Transverse colon (tissue), 4 donors: Measurements from ENCODE around the gene DDI2. TPM values are rescaled to one million over a fixed set of nuclear protein-coding genes. Genes with fewer than 3 reads are reported as not detected.

Experiments used
- DNase-seq: peaks from one replicate; pipeline ENCODE4 v3.0.0-alpha.2; 2019
- H3K27ac ChIP-seq, 4 donors: fragments of 200-600 bp; sonication (generic); 2 replicates each; pipeline ENCODE4 v1.5.1; 2016 to 2018; ENCODE audit warnings: inconsistent platforms in 4 of 4
- H3K27me3 ChIP-seq: fragments of 200-600 bp; sonication (generic); 2 replicates; pipeline ENCODE4 v1.5.1; 2017; ENCODE audit warnings: inconsistent platforms
- H3K36me3 ChIP-seq, 4 donors: fragments of 200-600 bp; sonication (generic); 2 replicates each; pipeline ENCODE4 v1.5.1; 2017 to 2019; ENCODE audit warnings: inconsistent platforms in 4 of 4
- H3K4me1 ChIP-seq, 4 donors: fragments of 200-600 bp; sonication (generic); 2 replicates each; pipeline ENCODE4 v1.5.1; 2017 to 2020; ENCODE audit warnings: inconsistent platforms in 4 of 4
- H3K4me3 ChIP-seq, 4 donors: fragments of 200-600 bp; sonication (generic); 1 replicate in 1 of 4; 2 replicates in 3 of 4; pipeline versions ENCODE4 v1.5.1 to v1.6.1; 2017 to 2019; ENCODE audit warnings: inconsistent platforms in 4 of 4
- H3K9me3 ChIP-seq, 2 donors: fragments of 200-600 bp; sonication (generic); 2 replicates each; pipeline ENCODE4 v1.5.1; 2017 to 2019; ENCODE audit warnings: inconsistent platforms in 2 of 2
- CTCF ChIP-seq, 5 experiments: fragments of 200-600 bp in 3 of 5; fragments of 450-650 bp in 2 of 5; sonication (generic) in 3 of 5; IDR thresholded peaks; 1 replicate in 2 of 5; 2 replicates in 3 of 5; pipeline ENCODE4 v1.5.1; 2016 to 2017; ENCODE audit warnings: antibody characterized with exemption in 5 of 5, inconsistent platforms in 3 of 5, mild to moderate bottlenecking in 2 of 5, moderate library complexity in 1 of 5
- EP300 ChIP-seq: sonication (generic); formaldehyde crosslinking; IDR thresholded peaks from one replicate; pipeline ENCODE4 v1.6.1; 2017; ENCODE audit warnings: antibody characterized with exemption, low read depth
- POLR2A ChIP-seq: fragments of 450-650 bp; IDR thresholded peaks from one replicate; pipeline ENCODE4 v1.6.1; 2016; ENCODE audit warnings: antibody characterized with exemption, mild to moderate bottlenecking, moderate library complexity
- POLR2AphosphoS5 ChIP-seq, 3 donors: sonication (generic); formaldehyde crosslinking; IDR thresholded peaks; one replicate each; pipeline ENCODE4 v1.6.1; 2016; ENCODE audit warnings: antibody characterized with exemption in 3 of 3
- whole genome bisulfite sequencing, 2 donors: methylation state at CpG; one replicate each; pipeline ENCODE4 v1.1.5; 2018; ENCODE audit warnings: low coverage in 1 of 2; 5-methylcytosine and 5-hydroxymethylcytosine counted together
- in situ Hi-C, 4 donors: fragments of 200-750 bp; cut with MboI; loops; one replicate each; pipeline versions ENCODE4 v1.15.0 to v1.15.1; 2017; ENCODE audit warnings: low sequenced_read_pairs in 3 of 4, low pct_ligation_motif_present in 1 of 4, low pct_unique_long_range_greater_than_20kb in 1 of 4
- intact Hi-C: fragments of 100-400 bp; cut with DNase I; formaldehyde crosslinking; loops from one replicate; pipeline ENCODE4 v1.15.1; 2023; ENCODE audit warnings: low total_unique reads
- total RNA-seq, 4 donors: library from RNA; depleted of rRNA; stranded (reverse); fragments of >200 nt; gene quantifications; one replicate each; pipeline ENCODE4 v1.1.0, GENCODE V29; 2016

DDI2 gene
- total RNA-seq, 4 donors from 2014 or later = 28.1 to 95.4 (median 42.9) TPM

GRCh38 chr1:15662477-15662876 lies 45.2 kb downstream of the DDI2 start:
- Histone ChIP-seq H3K4me1 (no peaks in the 10 kb centered on the region), H3K4me3 (no peak overlapping the region), H3K9me3 (no peaks in the 10 kb centered on the region), H3K36me3 (peaks cover 0 to 15% (median 5%) of the 10 kb centered on the region in 4 donors), H3K27ac (no peak overlapping the region), H3K27me3 (no peaks in the 10 kb centered on the region)
- WGBS, 2 donors = 89 to 100% methylated on average over 2 of the region's 2 CpGs
- in situ Hi-C loops (no loop called here), intact Hi-C loops (no loop called here)
- no peak for TF ChIP-seq POLR2A
- no peak for TF ChIP-seq CTCF (IDR thresholded peaks at IDR 0.05)
- TF ChIP-seq POLR2AphosphoS5 (IDR thresholded peaks at IDR 0.05) = no peak
- TF ChIP-seq EP300 = no peak
- no peak for DNase-seq

- Histone ChIP-seq H3K9me3 (no peaks in the 10 kb centered on the region), H3K36me3 (peaks cover 0 to 15% (median 5%) of the 10 kb centered on the region in 4 donors), H3K27me3 (no peaks in the 10 kb centered on the region), H3K4me3 (no peak overlapping the region), H3K27ac (no peak overlapping the region), H3K4me1 (peaks cover 0 to 10% (median 2%) of the 10 kb centered on the region in 4 donors)
- intact Hi-C loops = no loop called here
- in situ Hi-C loops = no loop called here
- TF ChIP-seq POLR2A (no peak), EP300 (no peak), POLR2AphosphoS5 (IDR thresholded peaks at IDR 0.05) (no peak), CTCF (IDR thresholded peaks at IDR 0.05) (no peak)
- 89 to 93% methylated on average over 2 to 3 of the region's 3 CpGs for WGBS, 2 donors
- no peak for DNase-seq
Measured at GRCh38 chr1:15663925-15664324, 46.7 kb downstream of the DDI2 start.

DNA sequence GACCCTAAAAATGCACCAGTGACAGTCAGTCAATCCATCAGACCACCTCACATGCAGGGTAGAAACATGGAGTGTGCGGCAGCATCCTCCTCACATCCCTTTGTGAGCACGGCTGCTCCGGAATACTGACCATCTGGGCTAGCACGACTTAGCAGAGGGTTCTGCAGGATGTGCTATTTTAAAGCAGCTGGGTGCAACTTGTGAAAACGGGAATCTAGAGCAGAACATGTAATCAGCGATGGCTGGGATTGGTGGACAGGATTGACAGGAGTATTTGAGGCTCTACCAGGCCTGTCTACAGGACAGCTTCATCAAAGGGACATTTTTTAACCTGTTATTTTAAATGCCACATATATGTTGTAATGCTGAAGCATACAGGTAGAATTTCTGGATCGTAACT lies 50.1 kb downstream of the DDI2 start:
- Histone ChIP-seq H3K36me3 (no peaks in the 10 kb centered on the region), H3K9me3 (no peaks in the 10 kb centered on the region), H3K27me3 (no peaks in the 10 kb centered on the region), H3K27ac (no peak overlapping the region), H3K4me3 (no peak overlapping the region), H3K4me1 (peaks cover 0 to 10% (median 2%) of the 10 kb centered on the region in 4 donors)
- 93 to 95% methylated on average over 7 of the region's 7 CpGs for WGBS, 2 donors
- DNase-seq = no peak
- TF ChIP-seq POLR2A (no peak), EP300 (no peak), POLR2AphosphoS5 (IDR thresholded peaks at IDR 0.05) (no peak), CTCF (IDR thresholded peaks at IDR 0.05) (no peak)
- in situ Hi-C loops = no loop called here
- intact Hi-C loops = no loop called here

GRCh38 chr1:15668089-15668754 lies 51.0 kb downstream of the DDI2 start:
- no peak overlapping the region for H3K4me3 ChIP-seq
- H3K36me3 ChIP-seq = no peaks in the 10 kb centered on the region
- no peak overlapping the region for H3K27ac ChIP-seq
- H3K9me3 ChIP-seq = no peaks in the 10 kb centered on the region
- H3K4me1 ChIP-seq = peaks cover 0 to 10% (median 2%) of the 10 kb centered on the region in 4 donors
- TF ChIP-seq POLR2AphosphoS5 (IDR thresholded peaks at IDR 0.05) = no peak
- TF ChIP-seq EP300 = no peak
- TF ChIP-seq POLR2A = no peak
- no peak for TF ChIP-seq CTCF (IDR thresholded peaks at IDR 0.05)
- 50 to 53% methylated on average over 4 to 5 of the region's 5 CpGs for WGBS, 2 donors
- in situ Hi-C loops = no loop called here
- no peaks in the 10 kb centered on the region for H3K27me3 ChIP-seq
- DNase-seq = no peak
- intact Hi-C loops = no loop called here
